ENCODE data around the gene FLYWCH2.

Gene FLYWCH2, protein sequence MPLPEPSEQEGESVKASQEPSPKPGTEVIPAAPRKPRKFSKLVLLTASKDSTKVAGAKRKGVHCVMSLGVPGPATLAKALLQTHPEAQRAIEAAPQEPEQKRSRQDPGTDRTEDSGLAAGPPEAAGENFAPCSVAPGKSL
- long read RNA-seq, donor 1, transcript FLYWCH2-202 (4 exons, 1,036 nt) = major isoform, 19 of 44 reads
- long read RNA-seq, donor 1, transcript FLYWCH2-203 (3 exons, 754 nt) = minor isoform, 8 of 44 reads
- long read RNA-seq, donor 1, partial matches to known transcripts = 17 of 44 reads
- long read RNA-seq, donor 1, other reads (novel, unspliced or antisense) = 0 of 44 reads
- long read RNA-seq, donor 2, transcript FLYWCH2-202 (4 exons, 1,036 nt) = major isoform, 23 of 41 reads
- long read RNA-seq, donor 2, partial matches to known transcripts = 14 of 41 reads
- long read RNA-seq, donor 2, other reads (novel, unspliced or antisense) = 0 of 41 reads
- long read RNA-seq, donor 3, transcript FLYWCH2-202 (4 exons, 1,036 nt) = major isoform, 6 of 14 reads
- long read RNA-seq, donor 3, partial matches to known transcripts = 7 of 14 reads
- long read RNA-seq, donor 3, other reads (novel, unspliced or antisense) = 0 of 14 reads
- long read RNA-seq, donor 4, transcript FLYWCH2-202 (4 exons, 1,036 nt) = major isoform, 13 of 23 reads
- long read RNA-seq, donor 4, partial matches to known transcripts = 6 of 23 reads
- long read RNA-seq, donor 4, other reads (novel, unspliced or antisense) = 0 of 23 reads
- long read RNA-seq, donor 5, transcript FLYWCH2-202 (4 exons, 1,036 nt) = major isoform, 23 of 31 reads
- long read RNA-seq, donor 5, partial matches to known transcripts = 7 of 31 reads
- long read RNA-seq, donor 5, other reads (novel, unspliced or antisense) = 0 of 31 reads
- long read RNA-seq, donor 6, transcript FLYWCH2-202 (4 exons, 1,036 nt) = major isoform, 16 of 45 reads
- long read RNA-seq, donor 6, transcript FLYWCH2-203 (3 exons, 754 nt) = minor isoform, 11 of 45 reads
- long read RNA-seq, donor 6, partial matches to known transcripts = 18 of 45 reads
- long read RNA-seq, donor 6, other reads (novel, unspliced or antisense) = 0 of 45 reads
- long read RNA-seq, donor 7 = 0 reads
- long read RNA-seq, donor 8, transcript FLYWCH2-202 (4 exons, 1,036 nt) = major isoform, 19 of 29 reads
- long read RNA-seq, donor 8, partial matches to known transcripts = 8 of 29 reads
- long read RNA-seq, donor 8, other reads (novel, unspliced or antisense) = 0 of 29 reads

- DNase-seq = peak; percentile 100
Measured at GRCh38 chr16:2882650-2883457, at the start of gene FLYWCH2. FLYWCH2 (plus strand) TSS chr16:2883215; CDS start chr16:2896450, 13,235 bp downstream.

DNA sequence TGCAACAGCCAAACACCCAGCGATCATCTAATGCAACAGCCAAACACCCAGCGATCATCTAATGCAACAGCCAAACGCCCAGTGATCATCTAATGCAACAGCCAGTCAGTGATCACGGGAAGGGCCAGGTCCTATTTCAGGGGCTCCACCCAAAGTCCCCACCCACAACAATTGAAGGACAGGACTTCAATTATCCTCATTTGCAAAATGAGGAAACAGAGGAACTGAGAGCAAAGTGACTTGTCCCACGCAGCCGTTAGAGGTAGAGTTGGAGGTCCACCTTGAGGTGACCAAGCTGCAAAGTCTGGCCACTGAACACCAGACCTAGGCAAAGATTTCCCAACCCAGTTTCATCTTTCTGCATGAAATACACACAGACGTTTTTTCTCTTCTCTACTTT is 49.2 kb upstream of the FLYWCH2 start:
- DNase-seq = no peak

DNA sequence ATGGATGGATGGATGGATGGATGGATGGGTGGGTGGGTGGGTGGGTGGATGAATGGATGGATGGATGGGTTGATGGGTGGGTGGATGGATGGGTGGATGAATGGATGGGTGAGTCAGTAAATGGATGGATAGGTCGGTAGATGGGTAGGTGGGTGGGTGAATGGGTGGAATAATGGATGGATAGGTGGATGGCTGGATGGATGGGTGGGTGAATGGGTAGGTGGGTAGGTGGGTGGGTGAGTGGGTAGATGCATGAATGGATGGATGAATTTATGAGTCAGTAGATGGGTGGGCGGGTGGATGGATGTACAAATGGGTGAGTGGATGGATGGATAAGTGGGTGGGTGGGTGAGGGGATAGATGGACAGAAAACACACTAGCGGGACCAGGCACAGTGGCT is 48.0 kb upstream of the FLYWCH2 start:
- no peak for DNase-seq

DNA sequence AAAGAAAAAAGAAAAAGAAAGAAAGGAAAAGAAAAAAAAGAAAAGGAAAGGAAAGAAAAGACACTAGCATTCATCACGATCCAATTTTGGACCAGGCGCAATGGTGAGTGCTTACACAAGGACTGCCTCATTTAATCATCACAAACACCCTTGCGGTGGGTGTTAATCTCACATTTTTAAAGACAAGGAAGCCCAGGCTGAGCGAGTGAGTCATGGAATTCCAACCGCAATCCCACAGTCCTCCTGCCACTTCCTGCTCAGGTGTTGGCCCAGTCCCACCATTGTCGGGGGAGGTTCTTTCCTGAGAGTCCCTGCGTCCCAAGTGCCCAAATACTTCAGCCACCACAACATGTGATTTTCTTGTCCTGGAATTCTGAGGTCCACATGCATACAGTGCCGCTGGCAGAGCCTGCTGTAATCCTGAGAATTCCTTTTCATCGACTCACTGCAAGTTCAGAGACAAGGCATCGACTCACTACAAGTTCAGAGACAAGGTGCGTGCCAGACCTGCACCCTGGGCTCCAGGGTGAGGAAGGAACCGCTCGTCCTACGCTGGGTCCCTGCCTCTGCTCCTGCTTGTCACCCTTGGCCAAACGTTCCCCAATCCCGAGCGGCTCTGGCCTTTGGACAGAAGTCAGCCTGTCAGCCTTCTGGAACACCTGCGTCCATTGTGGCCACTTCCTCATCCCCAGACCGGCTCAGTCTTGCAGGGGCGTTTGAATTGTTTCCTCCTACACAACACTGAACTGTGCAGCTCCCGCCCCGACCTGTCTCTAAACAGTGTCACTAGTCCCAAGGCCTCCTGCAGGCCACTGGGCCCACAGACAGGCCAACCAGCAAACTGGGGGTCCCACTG is 47.1 kb upstream of the FLYWCH2 start:
- no peak for DNase-seq

- DNase-seq = no peak
Measured at GRCh38 chr16:2836646-2837508, 46.1 kb upstream of the FLYWCH2 start.

DNA sequence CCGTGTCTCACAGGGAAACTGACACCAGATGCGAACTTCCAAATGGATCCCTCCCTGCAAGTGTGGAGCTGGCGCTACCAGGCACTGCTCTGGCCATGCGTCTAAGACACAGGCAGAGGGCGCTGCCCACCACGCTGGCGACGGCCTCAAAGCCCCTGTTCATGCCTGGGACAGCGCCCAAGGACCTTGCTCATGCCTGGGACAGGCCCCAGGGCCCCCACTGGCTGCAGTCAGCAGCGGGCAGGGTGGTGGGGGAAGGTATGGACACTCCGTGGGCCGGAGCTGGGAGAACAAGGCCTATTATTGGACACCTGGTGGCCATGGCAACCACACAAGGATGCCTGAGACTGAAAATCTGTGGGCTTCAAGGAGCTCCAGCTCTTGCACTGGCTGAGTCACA is 44.1 kb upstream of the FLYWCH2 start:
- DNase-seq = peak; percentile 61

DNA sequence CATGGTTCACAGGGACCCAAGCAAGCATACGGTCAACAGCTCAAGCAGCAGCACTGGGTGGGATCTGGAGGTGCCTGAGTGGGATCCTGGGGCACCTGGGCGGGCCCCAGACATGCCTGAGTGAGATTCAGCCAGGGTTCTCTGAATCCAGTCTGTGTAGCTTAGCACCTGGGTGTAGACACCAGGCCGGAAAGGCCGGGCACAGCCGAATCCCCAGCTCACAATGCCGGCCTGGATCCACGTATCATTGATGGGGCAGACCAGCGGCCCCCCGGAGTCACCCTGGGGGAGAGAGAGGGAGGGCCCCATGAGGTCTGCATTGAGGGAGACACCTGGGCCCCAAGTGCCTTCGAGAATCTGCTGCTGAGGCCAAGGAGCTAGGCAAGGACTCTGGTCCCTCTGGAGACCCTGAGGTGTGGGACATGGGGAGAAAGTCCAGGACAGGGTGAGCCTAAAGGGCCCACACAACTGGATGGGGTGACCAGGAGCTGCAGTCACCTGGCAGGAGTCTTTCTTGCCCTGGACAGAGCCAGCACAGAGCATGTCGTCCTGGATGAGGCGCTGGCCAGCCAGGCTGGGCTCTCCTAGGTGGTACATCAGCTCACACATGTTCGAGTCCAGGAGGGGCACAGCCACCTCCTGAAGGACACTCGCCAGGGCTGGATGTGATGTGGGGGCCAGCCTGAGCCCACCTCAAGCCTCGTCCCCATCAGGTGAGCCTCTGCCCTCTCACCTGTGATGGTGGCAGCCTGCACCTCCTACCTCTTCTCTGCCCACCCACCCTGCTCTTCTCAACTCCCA is 43.2 kb upstream of the FLYWCH2 start:
- no peak for DNase-seq

DNA sequence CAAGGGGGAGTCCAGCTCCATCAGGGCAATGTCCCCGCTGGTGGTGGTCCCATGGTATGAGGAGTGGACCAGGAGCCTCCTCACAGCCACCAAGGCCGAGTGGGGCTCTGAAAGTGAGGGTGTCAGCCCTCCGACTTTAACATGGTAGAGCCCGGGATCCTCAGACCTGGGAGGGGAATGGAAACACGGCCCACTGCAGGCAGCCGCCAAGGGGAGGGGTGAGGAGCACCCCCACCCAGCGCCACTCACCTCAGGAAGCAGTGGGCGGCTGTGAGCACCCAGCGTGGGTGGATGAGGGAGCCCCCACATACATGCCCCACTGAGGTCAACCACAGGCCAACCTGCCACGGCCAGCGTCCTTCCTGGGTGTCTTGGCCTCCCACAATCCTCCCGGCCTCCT is 42.1 kb upstream of the FLYWCH2 start:
- no peak for DNase-seq

DNA sequence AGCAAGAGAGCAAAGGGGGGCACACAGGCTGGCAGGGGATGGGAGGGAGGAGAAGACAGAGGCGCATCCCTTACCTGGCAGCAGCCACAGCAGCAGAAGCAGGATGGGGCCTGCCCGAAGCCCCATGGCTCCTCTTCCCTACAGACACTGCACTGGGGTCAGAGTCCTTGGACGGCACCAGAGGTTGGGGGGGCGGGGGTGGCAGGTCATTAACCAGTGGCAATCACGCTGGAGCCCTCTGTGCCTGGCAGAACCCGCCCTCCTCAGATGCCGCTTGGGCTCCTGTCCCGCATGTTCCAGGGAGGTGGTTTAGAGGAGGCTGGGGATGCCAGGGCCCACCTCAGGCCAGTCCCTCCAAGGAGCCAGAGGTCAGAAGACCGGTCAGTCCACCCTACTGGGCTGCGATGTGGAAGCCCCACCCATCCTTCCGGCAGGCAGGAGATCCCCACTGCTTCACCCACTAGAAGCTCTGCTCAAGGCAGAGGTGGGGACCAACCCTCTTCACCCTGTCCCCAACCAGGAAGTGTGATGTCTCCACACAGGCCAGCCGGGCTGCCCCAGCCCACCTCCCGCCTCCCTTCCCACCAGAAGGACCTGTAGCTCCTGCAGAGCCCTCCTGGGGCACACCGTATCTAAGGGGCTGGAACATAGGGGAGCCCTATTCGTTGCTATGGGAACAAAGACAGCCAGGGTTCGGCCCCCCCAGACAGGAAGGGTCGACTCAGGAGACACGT is 41.2 kb upstream of the FLYWCH2 start:
- no peak for DNase-seq

- no peak for DNase-seq
Measured at GRCh38 chr16:2842340-2843000, 40.5 kb upstream of the FLYWCH2 start.

DNA sequence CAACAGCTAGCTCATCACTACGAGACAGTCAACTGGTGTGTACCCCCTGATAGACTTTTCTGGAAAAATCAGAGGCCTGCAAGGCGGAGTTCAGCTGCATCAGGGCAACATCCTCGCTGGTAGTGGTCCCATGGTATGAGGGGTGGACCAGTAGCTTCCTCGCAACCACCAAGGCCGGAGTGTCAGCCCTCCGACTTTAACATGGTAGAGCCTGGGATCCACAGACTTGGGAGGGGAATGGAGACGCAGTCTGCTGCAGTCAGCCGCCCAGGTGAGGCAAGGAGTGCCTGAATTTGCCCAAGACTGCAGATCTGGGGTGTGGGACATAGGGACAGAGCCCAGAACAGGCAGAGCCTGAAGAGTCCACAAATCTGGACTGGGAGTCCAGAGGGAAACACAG is 39.5 kb upstream of the FLYWCH2 start:
- DNase-seq = no peak

DNA sequence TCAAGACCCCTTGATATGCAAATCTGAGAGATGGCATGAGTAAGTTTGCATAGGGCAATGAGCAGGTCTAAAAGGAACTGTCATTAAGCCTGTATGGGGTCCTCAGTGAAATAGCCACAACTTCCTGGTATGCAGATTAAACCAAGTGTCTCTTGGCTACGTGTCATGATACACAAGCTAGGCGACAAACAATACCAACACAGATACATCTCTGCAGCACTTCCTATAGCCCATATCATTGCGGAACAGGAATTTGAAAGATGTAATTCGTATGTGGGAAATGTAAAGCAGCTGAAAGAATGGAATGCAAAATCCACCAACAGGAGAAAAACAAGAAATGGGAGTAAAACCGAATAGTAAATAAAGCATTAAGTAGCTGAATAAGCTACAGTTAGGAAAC is 37.9 kb upstream of the FLYWCH2 start:
- DNase-seq = no peak

DNA sequence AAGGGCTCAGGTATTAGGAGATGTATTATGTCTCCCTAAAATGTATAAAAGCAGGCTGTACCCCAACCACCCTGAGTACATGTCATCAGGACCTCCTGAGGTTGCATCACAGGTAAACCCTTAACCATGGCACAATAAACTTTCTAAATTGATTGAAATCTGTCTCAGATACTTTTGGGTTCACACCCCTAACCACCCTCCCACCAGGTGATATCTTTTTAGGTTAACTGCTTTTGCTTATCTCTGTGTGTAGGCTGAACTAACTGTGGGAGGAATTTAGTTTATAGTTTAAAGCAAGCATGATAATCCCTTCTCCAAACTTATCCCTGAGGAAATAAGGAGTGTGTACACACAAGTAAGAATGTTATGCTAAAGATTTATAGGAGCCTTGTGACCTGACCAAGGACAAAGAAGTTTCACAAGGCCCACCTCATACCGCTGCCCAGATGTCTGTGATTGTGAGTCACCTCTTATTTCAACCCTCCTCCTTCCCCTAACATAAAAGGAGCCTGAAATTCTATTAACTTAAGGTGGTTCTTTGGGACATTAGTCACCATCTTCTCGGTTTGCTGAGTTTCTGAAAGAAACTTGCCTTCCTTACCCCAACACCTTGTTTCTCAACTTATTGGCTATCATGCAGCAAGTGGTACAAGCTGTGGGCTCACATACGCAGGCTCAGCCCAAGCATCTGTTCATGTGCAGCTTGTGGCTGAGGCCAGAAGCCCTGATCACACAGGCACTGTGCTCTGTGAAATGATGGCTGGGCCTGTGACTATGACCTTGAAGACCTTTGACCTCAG is 36.3 kb upstream of the FLYWCH2 start:
- no peak for DNase-seq

GRCh38 chr16:2848933-2849725 is 33.9 kb upstream of the FLYWCH2 start:
- DNase-seq = no peak

- DNase-seq = no peak
Measured at GRCh38 chr16:2852003-2852730, 30.8 kb upstream of the FLYWCH2 start.

All from right kidney (tissue), 9 donors.